Endothelial cell of umbilical vein (primary cell): Measurements from ENCODE around the gene GAL3ST2.

ENCODE experiments used
- CTCF ChIP-seq, 2 donors: IDR thresholded peaks; 1 replicate in 1 of 2; 2 replicates in 1 of 2; pipeline ENCODE4 v1.5.1; 2011; ENCODE audit warnings: low read length in 2 of 2, mild to moderate bottlenecking in 2 of 2, moderate library complexity in 2 of 2, control low read depth in 1 of 2, inconsistent platforms in 1 of 2, low read depth in 1 of 2; ENCODE audit not compliant: insufficient read depth in 1 of 2; ENCODE audit errors: extremely low read depth in 1 of 2
- EZH2 ChIP-seq: IDR thresholded peaks from 2 replicates; pipeline ENCODE4 v1.6.1; 2012; ENCODE audit warnings: borderline replicate concordance, low read depth, mild to moderate bottlenecking, moderate library complexity, low read length, inconsistent platforms; ENCODE audit not compliant: severe bottlenecking
- JUN ChIP-seq: IDR thresholded peaks from 2 replicates; pipeline ENCODE4 v1.6.1; 2011; ENCODE audit warnings: borderline replicate concordance, low read depth; ENCODE audit not compliant: insufficient read length, insufficient read depth
- POLR2A ChIP-seq: IDR thresholded peaks from 2 replicates; pipeline ENCODE4 v1.6.1; 2012; ENCODE audit warnings: low read depth, mild to moderate bottlenecking, control low read depth, low read length
- POLR2AphosphoS5 ChIP-seq: IDR thresholded peaks from 2 replicates; pipeline ENCODE4 v1.6.1; 2012; ENCODE audit warnings: low read depth, mild to moderate bottlenecking, control low read depth, low read length, moderate library complexity; ENCODE audit not compliant: insufficient read depth

- no peak for TF ChIP-seq CTCF (IDR thresholded peaks at IDR 0.05; ENCODE audit: extremely low read depth in 1 of 2, insufficient read depth in 1 of 2, low read depth in 1 of 2, low read length in 2 of 2)
- no peak for TF ChIP-seq POLR2A
- TF ChIP-seq EZH2 = no peak
- TF ChIP-seq POLR2AphosphoS5 = no peak
- no peak for TF ChIP-seq JUN
Observed at GRCh38 chr2:241769819-241770184, 6.8 kb upstream of the GAL3ST2 start.
